ENCODE results near the gene CTIF. TPM values are rescaled to one million over a fixed set of nuclear protein-coding genes. Genes with fewer than 3 reads are reported as not detected.

Gene CTIF
- polyA plus RNA-seq, 1 donor from 2014 or later, result 50.2 TPM

DNA sequence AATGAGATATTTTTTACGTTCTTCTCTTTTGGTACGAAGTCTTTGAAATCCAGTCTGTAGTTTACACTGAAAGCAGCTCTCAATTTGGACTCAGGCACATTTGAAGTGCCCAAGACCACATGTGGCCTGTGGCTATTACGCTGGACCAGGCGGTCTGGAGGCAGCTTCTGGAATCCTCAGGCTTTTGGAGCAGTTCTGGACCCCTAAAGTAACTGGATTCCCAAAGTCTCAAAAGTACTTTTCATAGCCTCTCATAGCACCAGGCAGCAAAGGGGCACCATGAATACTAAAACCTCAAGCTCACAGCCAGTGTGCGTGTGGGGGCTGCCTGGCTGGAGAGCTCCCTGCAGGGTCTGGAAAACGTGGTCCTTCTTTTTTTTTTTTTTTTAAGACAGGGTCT, 293.0 kb downstream of the CTIF start:
- H3K27me3 ChIP-seq (ENCODE audit: insufficient read depth, low read depth, low read length), result no peaks in the 10 kb centered on the region
- no peak overlapping the region for H2AFZ ChIP-seq (ENCODE audit: low read depth, low read length)
- TF ChIP-seq POLR2AphosphoS5 (IDR thresholded peaks at IDR 0.05) (no peak), EZH2 (IDR thresholded peaks at IDR 0.05; ENCODE audit: borderline replicate concordance, insufficient read depth, low read length, poor library complexity, severe bottlenecking) (no peak), EP300 (conservative IDR thresholded peaks at IDR 0.05; ENCODE audit: poor library complexity, severe bottlenecking) (no peak)
- no peaks in the 10 kb centered on the region for H4K20me1 ChIP-seq (ENCODE audit: insufficient read depth)
- no peak overlapping the region for H3K4me3 ChIP-seq (ENCODE audit: low read length)
- H3K4me2 ChIP-seq (ENCODE audit: low read length), result no peak overlapping the region
- no peaks in the 10 kb centered on the region for H3F3A ChIP-seq (ENCODE audit: insufficient read depth, low read length, poor library complexity, severe bottlenecking)
- no peaks in the 10 kb centered on the region for H3K9me2 ChIP-seq (ENCODE audit: insufficient read depth, low read length)
- H3K27ac ChIP-seq (ENCODE audit: low read length), result no peak overlapping the region
- no peak overlapping the region for H3K9ac ChIP-seq (ENCODE audit: low read length)
- no peaks in the 10 kb centered on the region for H3K79me2 ChIP-seq (replicated peaks; ENCODE audit: insufficient read depth, low read length)
- no peaks in the 10 kb centered on the region for H3K36me3 ChIP-seq (ENCODE audit: insufficient read depth, low read length)
- no peaks in the 10 kb centered on the region for H3K9me3 ChIP-seq (ENCODE audit: low read length)

- TF ChIP-seq POLR2AphosphoS5 (IDR thresholded peaks at IDR 0.05) (no peak), TAF1 (IDR thresholded peaks at IDR 0.05; ENCODE audit: low read depth) (no peak), EZH2 (IDR thresholded peaks at IDR 0.05; ENCODE audit: borderline replicate concordance, insufficient read depth, low read length, poor library complexity, severe bottlenecking) (no peak), MXI1 (conservative IDR thresholded peaks at IDR 0.05; ENCODE audit: poor library complexity, severe bottlenecking) (no peak), REST (IDR thresholded peaks at IDR 0.05; ENCODE audit: borderline replicate concordance) (no peak), RAD21 (conservative IDR thresholded peaks at IDR 0.05) (no peak), SMC3 (conservative IDR thresholded peaks at IDR 0.05; ENCODE audit: poor library complexity) (no peak), EP300 (conservative IDR thresholded peaks at IDR 0.05; ENCODE audit: poor library complexity, severe bottlenecking) (no peak)
- TF ChIP-seq, protein P1, sequence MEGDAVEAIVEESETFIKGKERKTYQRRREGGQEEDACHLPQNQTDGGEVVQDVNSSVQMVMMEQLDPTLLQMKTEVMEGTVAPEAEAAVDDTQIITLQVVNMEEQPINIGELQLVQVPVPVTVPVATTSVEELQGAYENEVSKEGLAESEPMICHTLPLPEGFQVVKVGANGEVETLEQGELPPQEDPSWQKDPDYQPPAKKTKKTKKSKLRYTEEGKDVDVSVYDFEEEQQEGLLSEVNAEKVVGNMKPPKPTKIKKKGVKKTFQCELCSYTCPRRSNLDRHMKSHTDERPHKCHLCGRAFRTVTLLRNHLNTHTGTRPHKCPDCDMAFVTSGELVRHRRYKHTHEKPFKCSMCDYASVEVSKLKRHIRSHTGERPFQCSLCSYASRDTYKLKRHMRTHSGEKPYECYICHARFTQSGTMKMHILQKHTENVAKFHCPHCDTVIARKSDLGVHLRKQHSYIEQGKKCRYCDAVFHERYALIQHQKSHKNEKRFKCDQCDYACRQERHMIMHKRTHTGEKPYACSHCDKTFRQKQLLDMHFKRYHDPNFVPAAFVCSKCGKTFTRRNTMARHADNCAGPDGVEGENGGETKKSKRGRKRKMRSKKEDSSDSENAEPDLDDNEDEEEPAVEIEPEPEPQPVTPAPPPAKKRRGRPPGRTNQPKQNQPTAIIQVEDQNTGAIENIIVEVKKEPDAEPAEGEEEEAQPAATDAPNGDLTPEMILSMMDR (IDR thresholded peaks at IDR 0.05; ENCODE audit: poor library complexity, severe bottlenecking), result no peak
- no peaks in the 10 kb centered on the region for H3K36me3 ChIP-seq (ENCODE audit: insufficient read depth, low read length)
- H3K9me3 ChIP-seq (ENCODE audit: low read length), result no peaks in the 10 kb centered on the region
- no peak overlapping the region for H3K4me3 ChIP-seq (ENCODE audit: low read length)
- H3K27ac ChIP-seq (ENCODE audit: low read length), result no peak overlapping the region
- H2AFZ ChIP-seq (ENCODE audit: low read depth, low read length), result no peak overlapping the region
- H3K79me2 ChIP-seq (replicated peaks; ENCODE audit: insufficient read depth, low read length), result no peaks in the 10 kb centered on the region
- H3K4me2 ChIP-seq (ENCODE audit: low read length), result no peak overlapping the region
- no peaks in the 10 kb centered on the region for H3F3A ChIP-seq (ENCODE audit: insufficient read depth, low read length, poor library complexity, severe bottlenecking)
- no peaks in the 10 kb centered on the region for H3K27me3 ChIP-seq (ENCODE audit: insufficient read depth, low read depth, low read length)
- no peak overlapping the region for H3K9ac ChIP-seq (ENCODE audit: low read length)
- no peaks in the 10 kb centered on the region for H4K20me1 ChIP-seq (ENCODE audit: insufficient read depth)
- H3K9me2 ChIP-seq (ENCODE audit: insufficient read depth, low read length), result no peaks in the 10 kb centered on the region
Observed at GRCh38 chr18:48832938-48833700, 294.3 kb downstream of the CTIF start.

Measured in neural cell (in vitro differentiated cells).